Natural killer cell (primary cell): ENCODE measurements around the gene SAMD13. TPM values are rescaled to one million over a fixed set of nuclear protein-coding genes. Genes with fewer than 3 reads are reported as not detected.

Experiments used
- ATAC-seq, 3 donors: fragments of 150-1000 bp in 2 of 3; fragments of 200-7000 bp in 1 of 3; cut with Tn5 transposase; 1 replicate in 1 of 3; 2 replicates in 2 of 3; pipeline ENCODE4 v1.10.0; 2021; ENCODE audit warnings: mild to moderate bottlenecking in 2 of 3, moderate library complexity in 2 of 3
- DNase-seq, 2 donors: peaks; one replicate each; pipeline versions ENCODE4 v3.0.0 to v3.0.0-alpha.2; 2013 to 2021; ENCODE audit warnings: mixed read lengths in 1 of 2
- H3K27ac ChIP-seq: one replicate; pipeline ENCODE4 v1.5.1; 2013; ENCODE audit warnings: mild to moderate bottlenecking, low read length
- H3K27me3 ChIP-seq: one replicate; pipeline ENCODE4 v1.6.1; 2013; ENCODE audit warnings: low read length; ENCODE audit not compliant: control insufficient read depth, insufficient read depth
- H3K36me3 ChIP-seq: one replicate; pipeline ENCODE4 v1.6.1; 2013; ENCODE audit warnings: low read length; ENCODE audit not compliant: control insufficient read depth, insufficient read depth
- H3K4me1 ChIP-seq: one replicate; pipeline ENCODE4 v1.6.1; 2013; ENCODE audit warnings: low read length; ENCODE audit not compliant: control insufficient read depth, insufficient read depth
- H3K4me3 ChIP-seq: one replicate; pipeline ENCODE4 v1.5.1; 2013; ENCODE audit warnings: low read length
- H3K9me3 ChIP-seq: one replicate; pipeline ENCODE4 v1.6.1; 2013; ENCODE audit warnings: low read length; ENCODE audit not compliant: control insufficient read depth, insufficient read depth
- H3K27ac Mint-ChIP-seq, 2 donors: one replicate each; pipeline ENCODE4 v1.8.0; 2022; ENCODE audit warnings: mild to moderate bottlenecking in 2 of 2, mixed read lengths in 2 of 2, moderate library complexity in 1 of 2
- H3K27me3 Mint-ChIP-seq, 2 donors: one replicate each; pipeline ENCODE4 v1.8.0; 2022; ENCODE audit warnings: low read depth in 2 of 2, mixed read lengths in 2 of 2
- H3K36me3 Mint-ChIP-seq: one replicate; pipeline ENCODE4 v1.8.0; 2022; ENCODE audit warnings: mixed read lengths
- H3K4me1 Mint-ChIP-seq, 2 donors: one replicate each; pipeline ENCODE4 v1.8.0; 2022; ENCODE audit warnings: mixed read lengths in 2 of 2
- H3K4me3 Mint-ChIP-seq: one replicate; pipeline ENCODE4 v1.8.0; 2022; ENCODE audit warnings: mild to moderate bottlenecking, moderate library complexity, mixed read lengths
- H3K9me3 Mint-ChIP-seq, 2 donors: one replicate each; pipeline ENCODE4 v1.8.0; 2022; ENCODE audit warnings: mixed read lengths in 2 of 2
- WGBS: methylation state at CpG from one replicate; pipeline ENCODE4 v1.1.7; 2013; ENCODE audit warnings: missing lambda C conversion rate; ENCODE audit not compliant: insufficient coverage; 5-methylcytosine and 5-hydroxymethylcytosine counted together
- intact Hi-C: fragments of 100-400 bp; cut with micrococcal nuclease; formaldehyde crosslinking; loops from one replicate; pipeline ENCODE4 v1.14.2; 2022
- total RNA-seq, 4 donors: library from RNA; stranded (reverse); fragments of 120-200 nt in 1 of 4; gene quantifications; one replicate each; pipeline versions ENCODE4 v1.2.3 to v1.2.4, GENCODE V29; 2013 to 2022
- TF ChIP-seq, protein P1 (sequence below): fragments of 200-600 bp; IDR thresholded peaks from one replicate; pipeline ENCODE4 v1.8.0; 2022; ENCODE audit warnings: antibody characterized with exemption

Gene SAMD13
- total RNA-seq, 3 donors from 2014 or later (not counting 1 experiment from before 2014, with no cell fraction given): 0.40 TPM; not detected in 2

DNA sequence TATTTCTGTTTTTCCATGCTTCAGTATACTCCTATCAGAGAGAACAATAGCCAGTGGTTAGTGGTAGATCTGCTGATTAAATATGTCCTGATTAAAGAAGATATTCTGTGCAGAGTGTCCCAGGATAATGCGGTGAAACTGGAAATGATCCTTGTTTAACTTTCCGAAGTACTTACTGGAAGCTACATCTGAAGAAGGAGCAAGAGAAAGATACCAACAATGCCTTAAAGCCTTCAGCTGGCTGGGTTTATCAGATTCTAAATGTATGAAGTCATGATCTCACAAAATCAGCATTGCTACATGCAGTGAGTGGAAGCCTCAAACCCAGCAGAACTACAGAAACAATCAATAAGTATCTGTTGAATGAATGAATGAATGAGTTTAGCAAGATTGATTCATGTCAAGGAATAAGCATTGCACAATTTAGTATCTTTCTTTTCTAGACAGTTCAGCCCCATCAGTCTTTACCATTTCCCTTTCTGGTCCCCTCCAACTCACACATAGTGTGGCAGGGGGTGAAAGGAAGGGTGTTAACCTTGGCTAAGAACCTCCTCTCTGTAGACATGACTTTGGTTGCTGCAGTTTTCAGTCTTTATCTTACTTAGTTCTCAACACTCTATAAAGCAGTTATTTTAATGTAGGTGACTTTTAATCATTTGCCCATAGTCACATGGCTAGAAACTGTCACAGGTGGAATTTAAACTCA lies 72.1 kb downstream of the SAMD13 start:
- Histone ChIP-seq H3K9me3 (no peaks in the 10 kb centered on the region), H3K27ac (no peak overlapping the region), H3K4me3 (no peak overlapping the region), H3K36me3 (no peaks in the 10 kb centered on the region), H3K4me1 (peaks cover 4% of the 10 kb centered on the region), H3K27me3 (no peaks in the 10 kb centered on the region)
- Mint-ChIP-seq H3K27ac (peak overlapping the region; percentile 7 to 17), H3K36me3 (no peaks in the 10 kb centered on the region), H3K27me3 (no peaks in the 10 kb centered on the region), H3K4me3 (peak overlapping the region; percentile 26), H3K4me1 (peaks cover 33 to 46% of the 10 kb centered on the region in 2 donors), H3K9me3 (no peaks in the 10 kb centered on the region)
- TF ChIP-seq, protein P1, sequence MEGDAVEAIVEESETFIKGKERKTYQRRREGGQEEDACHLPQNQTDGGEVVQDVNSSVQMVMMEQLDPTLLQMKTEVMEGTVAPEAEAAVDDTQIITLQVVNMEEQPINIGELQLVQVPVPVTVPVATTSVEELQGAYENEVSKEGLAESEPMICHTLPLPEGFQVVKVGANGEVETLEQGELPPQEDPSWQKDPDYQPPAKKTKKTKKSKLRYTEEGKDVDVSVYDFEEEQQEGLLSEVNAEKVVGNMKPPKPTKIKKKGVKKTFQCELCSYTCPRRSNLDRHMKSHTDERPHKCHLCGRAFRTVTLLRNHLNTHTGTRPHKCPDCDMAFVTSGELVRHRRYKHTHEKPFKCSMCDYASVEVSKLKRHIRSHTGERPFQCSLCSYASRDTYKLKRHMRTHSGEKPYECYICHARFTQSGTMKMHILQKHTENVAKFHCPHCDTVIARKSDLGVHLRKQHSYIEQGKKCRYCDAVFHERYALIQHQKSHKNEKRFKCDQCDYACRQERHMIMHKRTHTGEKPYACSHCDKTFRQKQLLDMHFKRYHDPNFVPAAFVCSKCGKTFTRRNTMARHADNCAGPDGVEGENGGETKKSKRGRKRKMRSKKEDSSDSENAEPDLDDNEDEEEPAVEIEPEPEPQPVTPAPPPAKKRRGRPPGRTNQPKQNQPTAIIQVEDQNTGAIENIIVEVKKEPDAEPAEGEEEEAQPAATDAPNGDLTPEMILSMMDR: no peak
- intact Hi-C loops: loop anchor here (5.0 kb wide), 1 partner anchor 64 kb away; no protein-coding TSS in a partner anchor
- ATAC-seq (peak; percentile 71 to 85 (median 79)), DNase-seq (no peak)
- WGBS: 45% methylated on average over 2 of the region's 2 CpGs

DNA sequence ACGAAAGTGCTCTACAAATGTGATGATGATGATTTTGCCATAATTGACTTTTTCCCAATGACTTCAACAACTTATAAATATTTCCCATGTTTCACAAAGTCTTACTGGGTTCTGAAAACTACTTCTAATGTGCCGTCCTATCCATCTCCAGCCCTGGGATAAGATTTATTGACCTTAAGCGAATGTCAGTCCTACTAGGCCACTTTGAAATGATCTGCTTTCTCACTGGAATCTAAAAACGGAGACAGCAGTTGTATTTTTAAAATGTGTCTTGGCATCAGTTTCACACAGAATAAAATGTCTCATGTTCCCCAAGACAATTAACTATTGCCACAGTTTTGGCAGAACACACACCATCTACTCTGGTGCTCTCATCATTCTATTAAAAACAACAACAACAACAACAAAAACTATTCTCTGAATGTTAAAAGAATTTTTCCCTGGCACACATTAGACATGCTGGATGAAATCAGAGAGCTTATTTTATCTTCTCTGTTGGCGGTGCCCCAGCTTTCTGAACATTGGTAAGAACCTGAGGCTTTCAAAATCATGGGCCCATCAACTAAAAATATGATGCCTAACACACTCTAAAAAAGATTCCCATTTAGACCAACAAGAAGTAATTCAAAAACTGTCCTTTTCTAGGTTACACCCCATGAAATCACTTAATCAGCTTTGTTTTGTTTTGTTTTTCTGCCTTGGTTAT lies 73.6 kb downstream of the SAMD13 start:
- Histone ChIP-seq H3K27me3 (no peaks in the 10 kb centered on the region), H3K9me3 (no peaks in the 10 kb centered on the region), H3K36me3 (no peaks in the 10 kb centered on the region), H3K4me3 (no peak overlapping the region), H3K27ac (no peak overlapping the region), H3K4me1 (peaks cover 4% of the 10 kb centered on the region)
- ATAC-seq: no peak
- TF ChIP-seq, protein P1: no peak
- no peak overlapping the region for H3K27ac Mint-ChIP-seq
- no peak for DNase-seq
- no peak overlapping the region for H3K4me3 Mint-ChIP-seq
- intact Hi-C loops: loop anchor here (5.0 kb wide), 1 partner anchor 62 kb away; no protein-coding TSS in a partner anchor
- H3K9me3 Mint-ChIP-seq: no peaks in the 10 kb centered on the region
- peaks cover 33 to 37% of the 10 kb centered on the region in 2 donors for H3K4me1 Mint-ChIP-seq
- no peaks in the 10 kb centered on the region for H3K27me3 Mint-ChIP-seq
- H3K36me3 Mint-ChIP-seq: no peaks in the 10 kb centered on the region
- 96% methylated on average over 5 of the region's 5 CpGs for WGBS

DNA sequence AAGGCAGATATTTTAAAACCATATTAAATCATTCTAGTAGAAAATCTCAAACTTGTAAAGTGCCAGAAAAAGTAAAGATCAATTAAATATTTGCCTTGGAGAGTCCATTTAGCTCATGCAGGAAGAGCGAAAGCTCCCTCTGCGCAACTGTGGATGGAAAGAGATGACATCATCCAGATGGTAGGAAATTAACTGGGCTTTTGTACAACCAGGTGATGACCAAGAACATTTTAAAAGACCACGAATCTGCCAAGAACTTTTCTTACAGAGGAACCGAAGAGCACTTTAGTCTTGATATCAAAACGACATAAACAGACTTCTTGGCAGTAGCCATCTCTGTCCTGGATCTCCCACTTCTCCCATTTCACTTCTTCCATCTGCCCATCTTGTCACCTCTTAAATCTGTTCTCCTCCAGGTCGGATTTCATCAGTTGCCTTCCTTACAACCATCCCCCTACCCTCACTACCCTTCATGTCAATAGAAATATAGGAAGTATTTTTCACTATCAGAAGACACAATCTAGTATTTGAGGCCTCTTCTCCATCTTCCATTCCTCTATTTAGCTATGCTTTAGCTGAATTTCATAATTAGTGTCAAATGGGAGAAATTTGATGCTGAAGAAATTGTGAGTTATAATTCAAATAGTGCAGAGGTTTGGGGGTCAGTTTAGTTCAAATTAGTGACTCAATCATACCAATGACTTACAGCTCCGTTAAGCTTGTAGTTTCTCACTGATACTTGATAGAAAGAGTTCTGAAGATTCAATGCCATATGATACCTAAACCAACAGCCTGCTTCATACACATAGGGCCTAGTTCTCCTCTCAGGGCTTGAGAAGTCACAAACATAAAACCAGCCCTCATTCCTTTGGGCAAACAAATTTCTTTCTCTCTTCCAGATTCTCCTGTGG lies 74.7 kb downstream of the SAMD13 start:
- Mint-ChIP-seq H3K27me3 (no peaks in the 10 kb centered on the region), H3K27ac (no peak overlapping the region), H3K4me1 (peaks cover 23 to 26% of the 10 kb centered on the region in 2 donors), H3K4me3 (no peak overlapping the region), H3K36me3 (no peaks in the 10 kb centered on the region), H3K9me3 (no peaks in the 10 kb centered on the region)
- no peak overlapping the region for H3K27ac ChIP-seq
- ATAC-seq (no peak), DNase-seq (no peak)
- intact Hi-C loops: no loop called here
- no peaks in the 10 kb centered on the region for H3K4me1 ChIP-seq
- no peak overlapping the region for H3K4me3 ChIP-seq
- no peaks in the 10 kb centered on the region for H3K27me3 ChIP-seq
- TF ChIP-seq, protein P1: no peak
- no peaks in the 10 kb centered on the region for H3K9me3 ChIP-seq
- WGBS: 94% methylated on average over 7 of the region's 7 CpGs
- H3K36me3 ChIP-seq: no peaks in the 10 kb centered on the region
